Loucy (cell line): ENCODE results near the gene PANK4.

Source experiments
- H2AFZ ChIP-seq: fragments of 200-600 bp; sonication (generic); 2 replicates; pipeline ENCODE4 v1.6.0; 2016; ENCODE audit warnings: antibody characterized with exemption, mild to moderate bottlenecking, low read length, moderate library complexity
- H3F3A ChIP-seq: fragments of 200-600 bp; 2 replicates; pipeline ENCODE4 v1.6.0; 2016; ENCODE audit warnings: antibody characterized with exemption, low read depth, mild to moderate bottlenecking
- H3K27me3 ChIP-seq: fragments of 200-600 bp; sonication (generic); 2 replicates; pipeline ENCODE4 v1.6.1; 2014; ENCODE audit warnings: low read length, mild to moderate bottlenecking; ENCODE audit not compliant: insufficient read depth, poor library complexity, severe bottlenecking
- H3K36me3 ChIP-seq: fragments of 200-600 bp; sonication (generic); 2 replicates; pipeline ENCODE4 v1.6.1; 2016; ENCODE audit warnings: low read length; ENCODE audit not compliant: insufficient read depth
- H3K4me1 ChIP-seq: fragments of 200-600 bp; sonication (generic); 2 replicates; pipeline ENCODE4 v1.5.1; 2014; ENCODE audit warnings: low read length, mild to moderate bottlenecking; ENCODE audit not compliant: insufficient read depth, poor library complexity, severe bottlenecking
- H3K4me2 ChIP-seq: fragments of 200-600 bp; sonication (generic); 2 replicates; pipeline ENCODE4 v1.6.0; 2014; ENCODE audit warnings: antibody characterized with exemption, low read length, low read depth, mild to moderate bottlenecking; ENCODE audit not compliant: poor library complexity, severe bottlenecking
- H3K4me3 ChIP-seq: fragments of 200-600 bp; sonication (generic); 2 replicates; pipeline ENCODE4 v1.5.1; 2014; ENCODE audit warnings: low read length, mild to moderate bottlenecking, mixed read lengths; ENCODE audit not compliant: poor library complexity, severe bottlenecking
- H3K79me2 ChIP-seq: fragments of 200-600 bp; sonication (generic); 2 replicates; pipeline ENCODE4 v1.6.1; 2014; ENCODE audit warnings: low read length; ENCODE audit not compliant: insufficient read depth
- H3K9ac ChIP-seq: fragments of 200-600 bp; sonication (generic); 2 replicates; pipeline ENCODE4 v1.6.0; 2014; ENCODE audit warnings: mild to moderate bottlenecking, low read depth, low read length, moderate library complexity; ENCODE audit not compliant: poor library complexity, severe bottlenecking
- H3K9me2 ChIP-seq: fragments of 200-600 bp; sonication (generic); replicated peaks from 2 replicates; pipeline ENCODE4 v1.6.1; 2016; ENCODE audit warnings: low read depth, low read length, mixed read lengths
- H3K9me3 ChIP-seq: fragments of 200-600 bp; sonication (generic); 2 replicates; pipeline ENCODE4 v1.6.1; 2014; ENCODE audit warnings: mild to moderate bottlenecking, antibody characterized with exemption, low read length, low read depth; ENCODE audit not compliant: insufficient read depth
- H4K20me1 ChIP-seq: fragments of 200-600 bp; sonication (generic); 2 replicates; pipeline ENCODE4 v1.6.0; 2014; ENCODE audit warnings: antibody characterized with exemption, low read length, mild to moderate bottlenecking; ENCODE audit not compliant: insufficient read depth, poor library complexity, severe bottlenecking
- CTCF ChIP-seq: fragments of 200-600 bp; sonication (generic); conservative IDR thresholded peaks from 2 replicates; pipeline ENCODE4 v1.5.1; 2014; ENCODE audit warnings: mild to moderate bottlenecking, antibody characterized with exemption, low read length
- EZH2phosphoT487 ChIP-seq: fragments of 200-600 bp; IDR thresholded peaks from 2 replicates; pipeline ENCODE4 v1.6.1; 2018; ENCODE audit warnings: antibody characterized with exemption, mild to moderate bottlenecking, moderate library complexity, borderline replicate concordance

The PANK4 gene

GRCh38 chr1:2534315-2534686 lies 7.9 kb upstream of the PANK4 start:
- no peaks in the 10 kb centered on the region for H3K9me3 ChIP-seq
- no peaks in the 10 kb centered on the region for H3K27me3 ChIP-seq
- H3K9ac ChIP-seq = no peak overlapping the region
- H4K20me1 ChIP-seq = no peaks in the 10 kb centered on the region
- H3K4me3 ChIP-seq = no peak overlapping the region
- H3F3A ChIP-seq = no peaks in the 10 kb centered on the region
- H2AFZ ChIP-seq = no peak overlapping the region
- no peaks in the 10 kb centered on the region for H3K79me2 ChIP-seq
- no peaks in the 10 kb centered on the region for H3K9me2 ChIP-seq
- H3K36me3 ChIP-seq = no peaks in the 10 kb centered on the region
- no peaks in the 10 kb centered on the region for H3K4me1 ChIP-seq
- TF ChIP-seq CTCF (no peak), EZH2phosphoT487 (no peak)
- H3K4me2 ChIP-seq = no peak overlapping the region

GRCh38 chr1:2533365-2533764 lies 7.0 kb upstream of the PANK4 start:
- Histone ChIP-seq H4K20me1 (no peaks in the 10 kb centered on the region), H3K9me2 (no peaks in the 10 kb centered on the region), H3K4me2 (no peak overlapping the region), H3K79me2 (no peaks in the 10 kb centered on the region), H3K4me1 (no peaks in the 10 kb centered on the region), H2AFZ (no peak overlapping the region), H3K36me3 (no peaks in the 10 kb centered on the region), H3K9me3 (no peaks in the 10 kb centered on the region), H3K9ac (no peak overlapping the region), H3F3A (no peaks in the 10 kb centered on the region), H3K27me3 (no peaks in the 10 kb centered on the region), H3K4me3 (no peak overlapping the region)
- no peak for TF ChIP-seq CTCF

GRCh38 chr1:2532485-2533160 lies 6.2 kb upstream of the PANK4 start:
- H2AFZ ChIP-seq = no peak overlapping the region
- H3K9ac ChIP-seq = no peak overlapping the region
- H3K4me1 ChIP-seq = no peaks in the 10 kb centered on the region
- TF ChIP-seq CTCF = no peak
- TF ChIP-seq EZH2phosphoT487 = no peak
- H3K9me3 ChIP-seq = no peaks in the 10 kb centered on the region
- no peaks in the 10 kb centered on the region for H3K79me2 ChIP-seq
- no peaks in the 10 kb centered on the region for H3K9me2 ChIP-seq
- no peak overlapping the region for H3K4me3 ChIP-seq
- no peaks in the 10 kb centered on the region for H3F3A ChIP-seq
- H3K27me3 ChIP-seq = no peaks in the 10 kb centered on the region
- H3K4me2 ChIP-seq = no peak overlapping the region
- no peaks in the 10 kb centered on the region for H3K36me3 ChIP-seq
- H4K20me1 ChIP-seq = no peaks in the 10 kb centered on the region
